NCI-H748 (cell line): ENCODE results near the gene SORCS3.

Experiments
- DNase-seq: peaks from one replicate; lab custom pipeline; 2025; ENCODE audit not compliant: unreplicated experiment; lab: John Stamatoyannopoulos, UW

SORCS3 gene

GRCh38 chr10:104989880-104990279 lies 348.8 kb downstream of the SORCS3 start:
- DNase-seq: no peak

GRCh38 chr10:104993085-104993484 lies 352.0 kb downstream of the SORCS3 start:
- DNase-seq: no peak

- DNase-seq: no peak
These were observed 360.2 kb downstream of the SORCS3 start for GRCh38 chr10:105001269-105001668.

GRCh38 chr10:105010411-105011121 lies 369.5 kb downstream of the SORCS3 start:
- no peak for DNase-seq

GRCh38 chr10:105017116-105017515 lies 376.0 kb downstream of the SORCS3 start:
- no peak for DNase-seq

GRCh38 chr10:105017691-105018090 lies 376.6 kb downstream of the SORCS3 start:
- no peak for DNase-seq

GRCh38 chr10:105023211-105024111 lies 382.4 kb downstream of the SORCS3 start:
- no peak for DNase-seq

- DNase-seq: peak; percentile 91
These were observed 383.1 kb downstream of the SORCS3 start for GRCh38 chr10:105024184-105024583.

- DNase-seq: no peak
These were observed 384.0 kb downstream of the SORCS3 start for GRCh38 chr10:105025092-105025491.

GRCh38 chr10:105026566-105026965 lies 385.5 kb downstream of the SORCS3 start:
- DNase-seq: no peak

GRCh38 chr10:105029286-105029685 lies 388.2 kb downstream of the SORCS3 start:
- DNase-seq: no peak

GRCh38 chr10:105037022-105037421 lies 395.9 kb downstream of the SORCS3 start:
- DNase-seq: no peak

GRCh38 chr10:105041956-105042355 lies 400.9 kb downstream of the SORCS3 start:
- no peak for DNase-seq

GRCh38 chr10:105042906-105043552 lies 401.9 kb downstream of the SORCS3 start:
- no peak for DNase-seq

GRCh38 chr10:105044902-105045301 lies 403.8 kb downstream of the SORCS3 start:
- no peak for DNase-seq

- DNase-seq: no peak
These were observed 415.3 kb downstream of the SORCS3 start for GRCh38 chr10:105056413-105056812.

GRCh38 chr10:105062951-105063350 lies 421.9 kb downstream of the SORCS3 start:
- no peak for DNase-seq

- peak; percentile 67 for DNase-seq
These were observed 422.7 kb downstream of the SORCS3 start for GRCh38 chr10:105063796-105064195.

- no peak for DNase-seq
These were observed 427.4 kb downstream of the SORCS3 start for GRCh38 chr10:105068497-105068896.

GRCh38 chr10:105070249-105070648 lies 429.2 kb downstream of the SORCS3 start:
- no peak for DNase-seq

GRCh38 chr10:105070952-105071351 lies 429.9 kb downstream of the SORCS3 start:
- no peak for DNase-seq

GRCh38 chr10:105071980-105072379 lies 430.9 kb downstream of the SORCS3 start:
- DNase-seq: no peak
